Fibroblast of the aortic adventitia (primary cell): ENCODE data around the gene SEC61G. TPM values are rescaled to one million over a fixed set of nuclear protein-coding genes. Genes with fewer than 3 reads are reported as not detected.

Source experiments
- DNase-seq: peaks from one replicate; pipeline ENCODE4 v3.0.0-alpha.2; 2010; ENCODE audit warnings: low read depth
- H3K4me3 ChIP-seq: 2 replicates; pipeline ENCODE4 v1.5.1; 2011; ENCODE audit warnings: low read depth, mild to moderate bottlenecking, control low read depth, low read length, moderate library complexity
- CTCF ChIP-seq: IDR thresholded peaks from 2 replicates; pipeline ENCODE4 v1.5.1; 2011; ENCODE audit warnings: mild to moderate bottlenecking, low read length, control low read depth, inconsistent platforms; ENCODE audit not compliant: insufficient read depth
- total RNA-seq: library from RNA; depleted of rRNA; stranded (reverse); fragments of >200 nt; gene quantifications from 2 replicates; pipeline ENCODE4 v1.2.3, GENCODE V29; 2012; ENCODE audit warnings: low replicate concordance

The SEC61G gene
- 190 and 764 TPM in 2 replicates for total RNA-seq

DNA sequence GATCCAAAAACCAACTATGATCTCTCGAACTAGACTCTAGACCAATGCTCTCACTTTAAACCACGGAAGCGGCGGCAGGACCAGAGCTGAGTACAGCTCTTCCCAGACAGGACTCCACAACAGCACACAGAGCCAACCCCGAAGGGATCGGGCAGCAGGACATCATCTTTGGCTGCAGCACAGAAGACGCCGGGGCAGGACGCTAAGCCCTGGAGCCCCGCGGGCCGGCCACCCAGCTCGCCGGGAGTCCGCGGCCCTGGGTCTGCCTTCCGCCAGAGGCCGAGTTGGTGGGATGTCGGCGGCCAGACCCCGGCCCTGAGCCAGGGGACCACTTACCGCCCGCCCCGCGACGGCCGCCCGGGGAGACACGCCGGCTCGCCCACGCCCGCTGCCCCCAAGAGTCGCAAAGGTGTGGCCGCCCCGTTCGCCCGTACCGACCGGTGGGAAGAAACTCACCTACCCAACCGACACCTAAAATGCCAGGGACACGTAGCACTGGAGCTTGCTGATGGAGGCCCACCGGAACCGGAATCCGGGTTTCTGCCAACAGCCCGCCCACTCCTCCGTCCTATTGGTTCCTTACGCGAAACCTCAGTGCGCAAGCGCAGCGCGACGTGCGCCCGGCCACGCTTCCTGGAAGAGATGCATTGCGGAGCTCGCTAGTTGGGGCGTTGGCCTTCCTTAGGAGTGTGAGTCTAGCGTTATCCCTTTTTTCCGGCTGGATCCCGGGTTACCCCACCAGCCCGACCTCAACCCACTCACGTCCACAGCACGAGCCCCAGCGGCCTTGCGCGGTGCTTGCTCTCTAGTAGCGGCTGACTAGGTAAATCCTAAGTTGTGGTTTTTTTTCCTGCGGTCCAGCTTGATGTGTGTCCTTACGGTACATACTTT is at the start of gene SEC61G:
SEC61G (minus strand) TSS at position 510 of the 891 bp plus-strand sequence. CDS start 1,623 bp downstream, outside the sequence.
- H3K4me3 ChIP-seq, result peak within 1 kb of the TSS; percentile 82
- no peak for TF ChIP-seq CTCF
- peak; percentile 98 for DNase-seq

DNA sequence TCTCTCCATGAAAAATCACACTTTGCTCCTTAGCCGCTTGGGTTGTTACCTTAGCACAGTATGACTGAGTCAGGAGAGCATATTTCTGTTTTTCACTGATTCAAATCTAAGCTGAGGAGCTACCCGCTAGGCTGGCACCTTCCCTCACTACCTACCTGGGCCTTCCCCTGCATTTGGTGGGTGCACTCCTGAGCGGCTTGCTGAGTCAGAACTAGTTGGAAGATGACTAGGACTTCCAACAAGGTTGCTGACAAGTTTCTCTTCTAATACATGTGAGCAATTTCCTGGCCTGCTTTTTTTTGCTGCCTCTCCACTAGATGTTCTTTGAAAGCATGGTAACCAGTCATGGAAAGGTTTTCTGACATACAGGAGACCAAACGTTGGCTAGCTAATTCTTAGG is 43.8 kb upstream of the SEC61G start:
- peak; percentile 32 for DNase-seq
- H3K4me3 ChIP-seq, result no peak overlapping the region
- TF ChIP-seq CTCF, result no peak

DNA sequence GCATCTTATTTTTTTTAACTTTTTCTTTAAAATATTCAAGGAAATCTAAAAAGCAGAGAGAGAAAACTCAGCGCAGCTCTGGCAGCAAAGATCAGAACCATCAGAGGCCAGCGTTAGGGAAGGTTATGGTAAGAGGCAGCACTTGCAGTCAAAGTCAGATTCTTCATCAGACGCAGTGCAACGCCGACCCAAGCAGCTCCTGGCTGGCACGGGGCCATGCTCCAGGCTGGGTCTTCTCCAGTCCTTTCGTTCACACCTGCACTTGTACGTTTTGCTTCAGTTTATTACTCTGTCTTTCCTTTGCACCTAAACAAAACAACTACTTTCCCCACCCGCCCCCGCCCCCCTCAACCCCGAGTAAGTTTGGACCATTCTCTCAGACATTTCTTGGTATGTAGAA is 43.1 kb upstream of the SEC61G start:
- DNase-seq, result no peak
- TF ChIP-seq CTCF, result no peak
- no peak overlapping the region for H3K4me3 ChIP-seq

DNA sequence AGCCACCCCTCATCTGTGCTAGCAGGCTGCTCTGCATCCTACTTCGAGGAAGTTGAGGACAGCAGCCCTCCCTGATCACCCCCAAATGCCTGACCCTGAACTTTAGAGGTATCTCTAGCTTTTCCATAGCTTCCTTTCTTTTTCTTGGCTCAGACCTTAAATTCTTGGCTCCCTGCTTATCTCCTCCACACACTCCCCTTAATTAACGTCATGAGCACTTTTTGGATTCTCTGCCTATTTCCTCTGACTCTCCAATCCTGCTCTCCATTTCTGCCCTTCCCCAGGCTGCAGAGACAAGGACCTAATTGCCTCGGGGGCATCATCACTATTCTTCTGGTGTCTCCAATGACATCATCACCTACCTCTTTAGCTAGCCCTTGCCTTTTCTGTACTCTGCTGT is 40.8 kb upstream of the SEC61G start:
- no peak overlapping the region for H3K4me3 ChIP-seq
- DNase-seq, result peak; percentile 57
- TF ChIP-seq CTCF, result no peak

DNA sequence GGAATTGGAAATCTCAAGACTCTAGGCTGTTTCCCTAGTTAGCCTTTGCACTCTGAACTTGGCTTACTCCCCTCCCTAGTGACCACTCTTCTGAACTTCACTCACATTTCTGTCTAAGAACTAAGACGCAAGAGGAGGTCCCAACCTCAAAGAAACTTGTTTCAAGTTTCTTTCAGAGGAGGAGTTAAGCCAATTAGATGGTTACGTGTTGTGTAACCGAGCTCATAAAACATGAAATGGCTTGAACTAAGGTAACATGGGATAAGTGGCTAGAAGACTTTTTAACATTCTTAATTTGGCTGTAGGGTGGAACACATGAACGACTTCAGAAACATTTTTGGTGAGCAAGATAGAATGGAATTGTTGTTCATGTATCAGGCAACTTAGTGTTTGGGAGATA is 39.5 kb upstream of the SEC61G start:
- no peak overlapping the region for H3K4me3 ChIP-seq
- peak; percentile 11 for DNase-seq
- TF ChIP-seq CTCF, result no peak

GRCh38 chr7:54796853-54797252 is 37.8 kb upstream of the SEC61G start:
- no peak for DNase-seq
- TF ChIP-seq CTCF, result no peak
- no peak overlapping the region for H3K4me3 ChIP-seq
